ENCODE measurements around the gene LRRN2.
A peak's percentile ranks its signal among the peaks of the same experiment; 100 is the strongest.

The LRRN2 gene

DNA sequence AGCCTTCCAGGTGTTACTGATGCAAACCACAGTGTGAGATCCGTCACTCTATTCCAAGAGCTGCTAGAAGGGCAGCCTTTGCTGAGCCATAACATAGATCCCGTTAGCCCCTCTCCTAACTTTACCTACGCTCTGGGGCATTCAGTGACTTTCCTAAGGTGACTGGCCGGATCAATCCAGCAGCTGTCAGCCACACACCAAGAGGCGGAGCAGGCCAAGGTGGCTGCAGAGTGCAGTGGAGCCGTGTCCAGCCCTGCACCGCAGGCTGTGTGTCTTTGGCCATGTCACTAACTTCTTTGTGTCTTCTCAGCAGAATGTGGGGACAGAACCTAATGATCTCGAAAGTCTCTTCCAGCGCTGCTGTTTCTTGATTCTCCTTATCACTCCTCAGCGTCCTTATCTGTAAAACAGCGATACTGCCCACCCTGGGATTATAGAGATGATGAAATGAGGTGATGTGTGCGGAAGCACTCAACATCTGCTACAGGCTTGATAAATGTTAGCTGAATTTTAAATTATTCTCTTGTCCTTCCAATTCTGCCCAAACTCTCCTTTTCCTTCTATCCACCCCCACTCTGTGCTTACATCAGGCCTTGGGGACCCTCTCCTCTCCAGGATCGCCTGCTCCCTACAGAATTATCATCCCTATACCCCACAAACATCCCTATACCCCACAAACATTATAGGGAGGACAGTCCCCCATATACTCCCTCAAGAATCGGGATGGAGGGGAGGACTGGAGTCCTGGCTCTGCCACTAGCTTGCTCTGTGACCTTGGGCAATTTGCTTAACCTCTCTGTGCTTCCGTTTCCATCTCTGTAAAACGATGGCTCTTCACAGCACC is 25.8 kb upstream of the LRRN2 start:
- Histone ChIP-seq H3K36me3 (ENCODE audit: insufficient read depth, low read length) (no peaks in the 10 kb centered on the region), H3K27me3 (ENCODE audit: control insufficient read depth in 1 of 2, insufficient read depth in 2 of 2, low read length in 2 of 2) (peaks cover 0 to 14% of the 10 kb centered on the region in 2 donors), H3K9me3 (ENCODE audit: low read length) (no peaks in the 10 kb centered on the region), H3K9ac (ENCODE audit: low read length) (no peak overlapping the region), H3K4me3 (ENCODE audit: low read depth in 1 of 2, low read length in 2 of 2) (no peak overlapping the region), H3K27ac (ENCODE audit: low read depth, low read length) (no peak overlapping the region), H3K4me1 (ENCODE audit: insufficient read depth, low read length) (peaks cover 10% of the 10 kb centered on the region)

DNA sequence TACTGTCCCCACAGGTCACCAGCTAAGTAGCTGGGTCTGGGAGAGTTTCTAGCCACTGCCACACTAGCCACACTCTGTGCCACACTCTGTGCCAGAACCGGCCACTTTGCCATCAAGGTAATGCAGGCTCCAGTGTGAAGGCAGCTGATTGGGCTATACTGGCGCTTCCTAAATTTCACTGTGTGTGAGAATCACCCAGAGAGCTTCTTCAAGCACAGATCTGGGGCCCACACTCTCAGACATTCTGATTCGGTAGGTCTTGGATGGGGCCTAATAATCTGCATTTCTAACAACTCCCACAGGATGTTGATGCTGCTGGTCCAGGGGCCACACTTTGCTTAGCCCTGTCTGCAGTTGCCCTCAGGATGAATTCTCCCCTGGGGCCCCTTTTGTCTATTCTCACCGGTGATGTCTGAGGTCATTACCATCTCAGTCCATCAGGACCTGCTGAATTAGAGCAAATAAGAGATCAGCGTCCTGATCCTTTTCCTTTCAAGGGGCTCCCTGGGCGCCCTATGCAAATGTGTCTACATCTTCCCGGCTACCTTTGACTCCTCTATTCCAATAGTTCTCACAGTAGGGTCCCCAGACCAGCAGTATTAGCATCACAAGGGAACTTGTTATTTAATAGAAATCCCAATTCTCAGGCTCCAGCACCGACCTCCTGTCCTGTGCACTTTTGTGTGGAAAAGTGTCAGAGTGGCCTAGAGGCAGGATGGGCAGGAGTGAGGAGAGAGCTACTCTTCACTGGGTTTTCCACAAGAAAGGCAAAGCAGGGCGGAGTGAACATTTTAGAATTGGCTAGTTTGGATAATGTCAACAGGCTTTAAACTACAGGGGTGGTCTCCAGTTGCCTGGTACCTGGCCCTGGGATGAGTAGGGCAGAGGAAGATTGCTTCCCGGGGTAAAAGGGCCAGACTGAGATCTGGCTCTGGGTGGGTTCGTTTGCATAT is 24.7 kb upstream of the LRRN2 start:
- H3K4me3 ChIP-seq (ENCODE audit: low read depth in 1 of 2, low read length in 2 of 2) = no peak overlapping the region
- H3K27me3 ChIP-seq (ENCODE audit: control insufficient read depth in 1 of 2, insufficient read depth in 2 of 2, low read length in 2 of 2) = peaks cover 0 to 14% of the 10 kb centered on the region in 2 donors
- no peaks in the 10 kb centered on the region for H3K9me3 ChIP-seq (ENCODE audit: low read length)
- H3K27ac ChIP-seq (ENCODE audit: low read depth, low read length) = no peak overlapping the region
- no peaks in the 10 kb centered on the region for H3K36me3 ChIP-seq (ENCODE audit: insufficient read depth, low read length)
- no peak overlapping the region for H3K9ac ChIP-seq (ENCODE audit: low read length)
- H3K4me1 ChIP-seq (ENCODE audit: insufficient read depth, low read length) = peaks cover 15% of the 10 kb centered on the region

DNA sequence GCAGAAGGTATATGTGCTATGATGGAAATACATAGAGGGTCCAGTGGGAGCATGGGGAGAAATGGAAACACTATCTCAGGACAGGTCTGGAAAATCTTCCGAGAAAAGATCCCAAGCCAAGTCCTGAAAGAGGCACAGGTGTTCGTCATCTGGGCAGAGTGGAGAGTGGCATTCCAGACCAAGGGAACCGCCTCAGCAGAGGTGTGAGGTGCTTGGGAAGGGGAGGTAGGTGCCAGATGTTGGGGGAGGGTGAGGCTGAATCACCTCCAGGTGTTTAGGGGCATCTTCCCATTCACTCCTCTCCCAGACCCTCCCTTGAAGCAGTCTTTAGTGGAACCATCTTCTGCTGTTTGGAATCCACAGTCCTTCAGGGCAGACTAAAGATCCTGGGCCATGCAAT is 23.5 kb upstream of the LRRN2 start:
- Histone ChIP-seq H3K27me3 (ENCODE audit: control insufficient read depth in 1 of 2, insufficient read depth in 2 of 2, low read length in 2 of 2) (peaks cover 0 to 14% of the 10 kb centered on the region in 2 donors), H3K27ac (ENCODE audit: low read depth, low read length) (no peak overlapping the region), H3K9ac (ENCODE audit: low read length) (no peak overlapping the region), H3K4me3 (ENCODE audit: low read depth in 1 of 2, low read length in 2 of 2) (no peak overlapping the region), H3K4me1 (ENCODE audit: insufficient read depth, low read length) (peaks cover 27% of the 10 kb centered on the region), H3K36me3 (ENCODE audit: insufficient read depth, low read length) (no peaks in the 10 kb centered on the region), H3K9me3 (ENCODE audit: low read length) (no peaks in the 10 kb centered on the region)

DNA sequence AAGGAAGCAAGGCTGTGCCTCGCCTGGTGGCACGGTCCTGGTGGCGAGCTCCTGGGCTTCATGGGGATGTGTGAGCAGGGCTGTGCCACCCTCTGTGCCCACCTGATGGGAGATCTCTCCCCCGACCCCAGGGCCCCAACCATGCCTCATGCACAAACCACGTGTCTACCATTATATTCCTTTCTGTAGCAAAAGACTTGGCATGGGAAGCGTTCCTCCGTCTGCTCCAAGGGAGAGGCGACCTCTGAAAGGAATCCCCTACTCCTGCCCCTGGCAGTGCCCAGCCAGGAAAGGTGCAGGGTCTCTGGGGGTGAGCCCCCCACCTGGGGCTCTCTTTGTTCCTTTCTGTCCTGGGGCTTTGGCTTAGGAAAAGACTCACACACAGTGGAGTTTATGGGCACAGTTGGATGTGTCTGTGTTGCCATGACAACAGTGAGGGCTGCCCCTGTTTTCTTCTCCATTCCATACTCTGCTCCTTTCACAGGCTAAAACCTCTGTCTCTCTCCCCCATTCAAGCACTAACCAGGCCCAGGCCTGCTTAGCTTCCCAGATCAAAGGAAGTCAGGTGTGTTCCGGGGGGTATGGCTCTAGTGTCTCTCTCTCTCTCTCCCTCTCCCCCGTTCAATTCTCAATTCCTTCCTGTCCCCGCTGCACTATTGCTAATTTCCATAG is 21.4 kb upstream of the LRRN2 start:
- Histone ChIP-seq H3K27me3 (ENCODE audit: control insufficient read depth in 1 of 2, insufficient read depth in 2 of 2, low read length in 2 of 2) (peaks cover 0 to 4% of the 10 kb centered on the region in 2 donors), H3K9ac (ENCODE audit: low read length) (no peak overlapping the region), H3K4me1 (ENCODE audit: insufficient read depth, low read length) (peaks cover 45% of the 10 kb centered on the region), H3K36me3 (ENCODE audit: insufficient read depth, low read length) (no peaks in the 10 kb centered on the region), H3K9me3 (ENCODE audit: low read length) (no peaks in the 10 kb centered on the region), H3K27ac (ENCODE audit: low read depth, low read length) (no peak overlapping the region), H3K4me3 (ENCODE audit: low read depth in 1 of 2, low read length in 2 of 2) (no peak overlapping the region)

DNA sequence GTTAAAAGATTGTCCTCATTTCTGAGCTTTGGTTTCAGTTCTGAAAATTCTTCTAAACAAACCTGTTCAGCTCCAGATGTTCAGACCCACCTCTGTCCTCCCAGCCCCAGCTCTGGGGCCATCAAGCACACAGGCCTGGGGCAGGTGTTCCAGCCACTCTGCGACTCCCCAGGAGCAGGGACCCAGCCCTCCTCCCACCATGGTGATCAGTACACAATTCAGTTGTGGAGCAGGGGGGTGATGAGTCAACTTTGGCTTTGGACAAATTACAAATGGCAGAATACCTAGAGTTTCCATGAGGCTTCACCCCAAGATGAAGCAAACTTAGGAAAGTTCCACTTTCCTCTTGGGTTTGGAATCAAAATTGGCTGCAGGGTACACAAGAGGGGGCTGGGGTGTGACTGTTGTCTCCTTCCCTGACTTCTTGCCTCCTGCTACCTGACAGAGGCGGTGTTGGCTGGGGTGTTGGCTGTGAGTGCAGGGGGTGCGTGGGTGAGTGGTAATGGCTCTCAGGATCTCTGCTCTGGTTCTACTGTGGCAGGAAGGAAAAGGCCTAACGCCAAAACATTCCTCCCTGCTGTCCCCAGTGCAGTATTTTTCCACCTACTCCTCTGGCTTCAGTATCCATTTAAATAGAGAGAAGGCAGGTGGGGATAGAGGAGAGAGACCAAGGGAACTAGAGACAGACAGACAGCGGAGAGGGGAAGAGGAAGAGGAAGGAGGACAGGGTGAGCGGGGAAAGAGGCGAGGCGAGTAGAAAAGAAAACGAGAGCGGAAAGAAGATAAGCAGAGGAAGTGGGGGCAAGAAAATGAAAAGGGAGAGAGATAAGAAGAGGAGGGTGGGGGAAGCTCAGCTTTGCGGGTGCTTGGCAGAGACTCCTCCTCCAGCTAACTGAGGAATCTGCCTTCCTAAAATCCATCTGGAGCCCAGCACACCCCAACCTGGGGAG is 20.6 kb upstream of the LRRN2 start:
- Histone ChIP-seq H3K9ac (ENCODE audit: low read length) (no peak overlapping the region), H3K27me3 (ENCODE audit: control insufficient read depth in 1 of 2, insufficient read depth in 2 of 2, low read length in 2 of 2) (no peaks in the 10 kb centered on the region), H3K4me3 (ENCODE audit: low read depth in 1 of 2, low read length in 2 of 2) (no peak overlapping the region), H3K36me3 (ENCODE audit: insufficient read depth, low read length) (no peaks in the 10 kb centered on the region), H3K9me3 (ENCODE audit: low read length) (no peaks in the 10 kb centered on the region), H3K27ac (ENCODE audit: low read depth, low read length) (no peak overlapping the region), H3K4me1 (ENCODE audit: insufficient read depth, low read length) (peaks cover 48% of the 10 kb centered on the region)

DNA sequence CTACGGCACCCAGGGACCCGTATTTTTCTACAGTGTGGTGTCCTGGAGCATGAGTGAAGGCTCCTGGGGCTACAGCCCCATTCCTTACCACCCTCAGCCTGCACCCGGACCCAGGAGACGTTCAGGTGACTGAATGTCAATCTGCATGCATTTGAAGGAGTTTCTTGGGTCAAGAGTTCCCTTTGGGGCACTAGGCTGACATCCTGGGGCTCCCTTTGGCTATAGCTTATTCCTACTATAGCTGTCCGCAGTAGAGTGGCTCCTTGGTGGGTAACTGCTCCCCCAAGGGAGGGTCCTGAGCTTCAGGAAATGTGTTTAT is 19.9 kb upstream of the LRRN2 start:
- H3K27me3 ChIP-seq (ENCODE audit: control insufficient read depth in 1 of 2, insufficient read depth in 2 of 2, low read length in 2 of 2) = no peaks in the 10 kb centered on the region
- H3K27ac ChIP-seq (ENCODE audit: low read depth, low read length) = no peak overlapping the region
- H3K4me3 ChIP-seq (ENCODE audit: low read depth in 1 of 2, low read length in 2 of 2) = no peak overlapping the region
- no peak overlapping the region for H3K9ac ChIP-seq (ENCODE audit: low read length)
- no peaks in the 10 kb centered on the region for H3K36me3 ChIP-seq (ENCODE audit: insufficient read depth, low read length)
- no peaks in the 10 kb centered on the region for H3K9me3 ChIP-seq (ENCODE audit: low read length)
- peaks cover 48% of the 10 kb centered on the region for H3K4me1 ChIP-seq (ENCODE audit: insufficient read depth, low read length)

DNA sequence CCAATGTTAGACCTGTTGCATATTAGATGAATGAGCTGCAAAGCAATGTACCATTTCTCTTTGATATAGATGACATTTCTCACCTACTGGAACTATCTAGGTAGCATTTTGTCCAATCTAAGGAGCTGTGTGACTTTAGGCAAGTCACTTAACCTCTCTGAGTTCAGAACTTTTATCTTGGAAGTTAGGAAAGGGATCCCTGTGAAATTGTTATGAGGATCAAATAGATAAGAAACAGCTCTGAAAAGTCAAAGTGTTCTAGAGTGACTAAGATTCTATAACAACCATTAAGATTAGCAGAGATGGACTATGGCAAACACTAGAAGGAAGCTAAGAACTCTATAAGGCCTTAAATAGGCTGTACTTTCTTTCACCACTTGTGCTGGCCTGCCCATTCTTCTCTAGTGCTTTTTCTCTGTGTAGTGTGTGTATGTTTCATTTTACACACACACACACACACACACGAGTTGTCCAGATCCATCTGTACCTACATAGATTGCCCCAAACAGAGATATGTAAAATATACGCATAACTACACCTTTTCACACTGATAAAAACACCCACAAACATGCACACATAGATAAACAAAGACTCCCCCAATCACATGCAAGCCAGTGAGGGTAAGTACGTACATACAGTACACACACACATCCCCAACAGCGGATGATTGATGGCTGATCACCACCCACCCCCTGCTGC is 19.4 kb upstream of the LRRN2 start:
- Histone ChIP-seq H3K27ac (ENCODE audit: low read depth, low read length) (peak overlapping the region; percentile 81), H3K27me3 (ENCODE audit: control insufficient read depth in 1 of 2, insufficient read depth in 2 of 2, low read length in 2 of 2) (no peaks in the 10 kb centered on the region), H3K9me3 (ENCODE audit: low read length) (no peaks in the 10 kb centered on the region), H3K9ac (ENCODE audit: low read length) (no peak overlapping the region), H3K4me3 (ENCODE audit: low read depth in 1 of 2, low read length in 2 of 2) (no peak overlapping the region), H3K36me3 (ENCODE audit: insufficient read depth, low read length) (no peaks in the 10 kb centered on the region), H3K4me1 (ENCODE audit: insufficient read depth, low read length) (peaks cover 48% of the 10 kb centered on the region)

DNA sequence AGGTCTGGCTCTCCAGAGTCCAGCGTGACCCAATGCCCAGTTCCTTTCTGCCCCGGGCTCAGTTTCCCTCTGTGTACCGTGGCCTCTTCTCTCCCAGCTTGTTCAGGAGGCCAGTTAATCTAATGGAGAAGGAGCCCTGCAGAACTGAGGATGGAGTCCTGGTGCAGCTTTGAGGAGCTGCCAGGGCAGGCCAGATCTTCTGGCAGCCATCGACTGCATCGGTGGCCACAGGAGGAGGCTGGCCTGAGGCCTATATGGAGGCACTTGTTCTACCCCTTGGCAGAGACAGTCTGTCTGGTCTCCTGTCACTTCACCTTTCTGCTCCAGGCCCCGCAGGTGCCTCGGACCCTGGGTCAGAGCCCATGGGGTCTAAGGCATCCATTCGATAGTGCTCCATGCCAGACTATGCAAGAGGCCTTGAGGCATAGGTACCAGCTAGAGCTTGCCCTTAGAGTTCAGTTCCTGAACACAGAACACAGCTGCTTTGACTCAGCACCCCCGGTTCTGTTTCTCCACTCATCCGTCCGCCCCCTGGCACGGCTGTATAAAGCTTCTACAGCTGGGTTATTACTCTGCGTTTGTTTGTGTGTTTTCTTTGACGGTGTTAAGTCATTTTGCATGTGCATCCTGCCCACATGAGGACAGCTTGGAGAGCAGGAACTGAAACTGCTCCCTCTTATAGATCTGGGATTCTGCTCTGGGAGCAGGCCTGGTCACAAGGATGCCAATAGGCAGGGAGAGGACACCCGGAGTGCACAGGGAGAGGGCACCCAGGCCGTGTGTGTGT is 18.5 kb upstream of the LRRN2 start:
- Histone ChIP-seq H3K4me1 (ENCODE audit: insufficient read depth, low read length) (peaks cover 50% of the 10 kb centered on the region), H3K27ac (ENCODE audit: low read depth, low read length) (peak overlapping the region; percentile 81), H3K27me3 (ENCODE audit: control insufficient read depth in 1 of 2, insufficient read depth in 2 of 2, low read length in 2 of 2) (no peaks in the 10 kb centered on the region)

DNA sequence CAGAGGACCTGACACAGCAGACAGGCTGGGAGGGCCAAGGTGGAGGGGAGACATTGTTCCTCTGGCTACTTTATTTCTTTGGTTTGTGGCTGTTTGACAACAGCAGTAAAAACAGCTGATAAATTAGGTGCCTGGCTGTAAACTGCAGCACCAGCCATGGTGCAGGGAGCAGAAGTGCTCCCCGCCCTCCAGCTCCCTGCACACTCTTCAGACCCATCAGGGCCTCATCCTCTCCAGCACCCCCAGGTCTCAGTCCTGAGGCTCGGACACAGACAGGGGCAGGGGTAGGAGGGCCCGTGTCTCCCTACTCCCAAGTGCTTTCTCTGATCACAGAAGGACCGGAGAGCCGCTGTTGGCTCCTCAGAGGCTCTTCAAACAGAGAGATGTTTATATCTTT is 17.7 kb upstream of the LRRN2 start:
- no peaks in the 10 kb centered on the region for H3K36me3 ChIP-seq (ENCODE audit: insufficient read depth, low read length)
- no peaks in the 10 kb centered on the region for H3K9me3 ChIP-seq (ENCODE audit: low read length)
- H3K27me3 ChIP-seq (ENCODE audit: control insufficient read depth in 1 of 2, insufficient read depth in 2 of 2, low read length in 2 of 2) = no peaks in the 10 kb centered on the region
- H3K4me3 ChIP-seq (ENCODE audit: low read depth in 1 of 2, low read length in 2 of 2) = no peak overlapping the region
- H3K27ac ChIP-seq (ENCODE audit: low read depth, low read length) = peak overlapping the region; percentile 81
- no peak overlapping the region for H3K9ac ChIP-seq (ENCODE audit: low read length)
- peaks cover 56% of the 10 kb centered on the region for H3K4me1 ChIP-seq (ENCODE audit: insufficient read depth, low read length)

More for the DNA sequence above, 18.5 kb upstream of the LRRN2 start:
- Histone ChIP-seq H3K9ac (ENCODE audit: low read length) (no peak overlapping the region), H3K9me3 (ENCODE audit: low read length) (no peaks in the 10 kb centered on the region), H3K36me3 (ENCODE audit: insufficient read depth, low read length) (no peaks in the 10 kb centered on the region), H3K4me3 (ENCODE audit: low read depth in 1 of 2, low read length in 2 of 2) (no peak overlapping the region)
